Stimulated activated CD4-positive, alpha-beta T cell treated with anti-CD3 and anti-CD28 coated beads, TNF-alpha, amount 100 ng/mL, for 1 hour (primary cell): ENCODE data around the gene ITGA4.
A peak's percentile ranks its signal among the peaks of the same experiment; 100 is the strongest.

Source experiments
- DNase-seq, 3 donors: peaks; one replicate each; pipeline ENCODE4 v3.0.0-alpha.2; 2020; ENCODE audit warnings: low read depth in 3 of 3, low spot score in 1 of 3

ITGA4 gene

DNA sequence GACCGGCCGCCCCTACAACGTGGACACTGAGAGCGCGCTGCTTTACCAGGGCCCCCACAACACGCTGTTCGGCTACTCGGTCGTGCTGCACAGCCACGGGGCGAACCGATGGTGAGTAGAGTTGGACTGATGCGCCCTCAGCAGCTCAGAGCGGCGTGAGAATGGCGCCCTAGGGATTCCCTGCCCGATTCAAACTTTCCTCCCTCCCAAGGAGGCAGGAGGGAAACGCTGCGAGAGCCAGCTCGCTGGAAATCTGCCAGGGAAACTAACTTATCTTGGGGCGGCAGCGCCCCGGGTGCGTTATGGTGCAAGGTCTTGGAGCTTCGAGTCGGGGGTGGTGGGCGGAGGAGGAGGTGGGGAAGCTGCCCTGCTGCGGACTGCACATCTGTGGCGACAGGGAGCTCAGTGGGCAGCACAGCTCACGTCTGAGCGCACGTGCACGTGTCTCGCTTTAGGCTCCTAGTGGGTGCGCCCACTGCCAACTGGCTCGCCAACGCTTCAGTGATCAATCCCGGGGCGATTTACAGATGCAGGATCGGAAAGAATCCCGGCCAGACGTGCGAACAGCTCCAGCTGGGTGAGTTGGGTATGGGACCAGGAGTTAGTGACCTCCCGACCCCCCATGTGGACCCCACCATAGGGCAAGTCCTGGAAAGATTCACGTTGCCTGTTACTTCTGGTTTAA, 697 bp downstream of the ITGA4 start:
- peak in 2 of 3 donors; percentile 10 to 39 for DNase-seq

DNA sequence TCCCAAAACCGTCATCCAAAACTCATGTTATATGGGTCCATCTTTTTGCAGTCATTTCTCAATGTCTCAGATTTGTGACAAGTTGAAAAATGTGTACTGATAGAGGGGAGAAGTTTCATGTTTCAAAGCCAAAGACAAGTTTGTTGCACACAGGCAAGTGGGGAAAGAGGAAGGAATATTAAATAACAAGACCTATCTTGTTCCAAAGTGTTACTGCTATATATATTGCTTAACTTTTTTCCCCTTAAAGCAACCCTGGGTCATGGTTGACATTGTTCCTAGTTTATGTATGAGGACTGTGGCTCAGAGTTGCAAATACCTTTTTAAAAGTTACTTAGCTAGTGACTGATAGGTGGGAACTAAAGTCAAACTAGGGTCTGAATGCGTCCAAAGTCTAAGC, 1.7 kb downstream of the ITGA4 start:
- no peak for DNase-seq

DNA sequence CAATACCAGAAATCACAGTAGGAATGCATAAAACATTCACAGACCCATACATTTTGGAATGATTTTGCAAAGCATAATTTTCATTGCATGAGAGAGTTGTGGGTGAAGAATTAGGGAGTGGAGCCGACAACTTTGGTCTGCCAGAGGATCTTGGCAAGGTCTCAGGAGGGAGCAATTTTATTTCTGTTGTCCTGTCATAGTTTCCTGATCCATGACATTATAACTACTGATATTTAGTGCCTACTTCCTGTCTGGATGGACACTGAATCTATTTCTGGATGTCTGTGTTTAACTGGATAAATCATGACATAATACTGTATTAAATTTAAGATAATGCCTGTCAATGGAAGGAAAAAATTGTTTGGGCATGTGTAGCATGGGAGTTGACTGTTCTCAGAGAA, 2.4 kb downstream of the ITGA4 start:
- DNase-seq: no peak

DNA sequence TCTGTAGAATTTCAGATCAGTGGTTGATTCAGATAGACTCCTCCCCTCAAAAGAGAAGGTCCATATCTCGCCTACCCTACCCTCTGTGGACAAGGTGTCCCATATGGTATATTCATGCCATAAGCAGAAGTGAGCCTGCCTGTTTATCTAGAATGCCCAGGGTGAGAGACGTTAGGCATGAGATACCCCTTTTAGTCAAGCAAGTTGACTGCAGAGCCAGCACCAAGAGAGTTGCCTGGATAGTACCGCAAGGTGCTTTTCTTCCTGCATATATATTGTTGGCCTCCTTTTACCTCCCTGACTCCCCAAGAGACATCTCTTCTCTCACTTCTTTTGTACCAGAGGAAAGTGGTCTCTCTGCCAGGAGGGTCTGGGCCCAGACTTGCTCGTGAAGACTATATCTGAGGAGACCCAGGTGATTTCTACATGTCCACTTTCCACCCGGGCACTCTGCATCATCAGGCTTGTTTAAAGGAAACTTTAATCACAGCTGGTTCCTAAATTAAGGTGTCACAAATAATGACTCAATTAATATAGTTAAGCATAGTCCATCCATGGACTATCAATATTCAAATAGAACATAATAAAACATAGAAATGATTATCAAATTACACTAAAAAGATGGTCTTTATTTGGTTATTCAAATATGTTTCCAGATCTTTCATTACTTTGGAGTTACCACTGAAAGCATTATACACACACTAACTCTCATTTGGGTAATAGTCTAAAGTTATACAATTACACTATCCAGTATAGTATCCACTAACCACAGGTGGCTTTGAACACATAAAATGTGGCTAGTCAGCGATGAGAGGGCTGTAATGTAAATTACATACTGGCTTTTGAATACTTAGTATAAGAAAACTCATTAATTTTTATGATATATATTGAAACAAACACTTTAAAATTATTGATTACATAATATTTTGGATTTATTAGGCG, 4.1 kb downstream of the ITGA4 start:
- DNase-seq: no peak

DNA sequence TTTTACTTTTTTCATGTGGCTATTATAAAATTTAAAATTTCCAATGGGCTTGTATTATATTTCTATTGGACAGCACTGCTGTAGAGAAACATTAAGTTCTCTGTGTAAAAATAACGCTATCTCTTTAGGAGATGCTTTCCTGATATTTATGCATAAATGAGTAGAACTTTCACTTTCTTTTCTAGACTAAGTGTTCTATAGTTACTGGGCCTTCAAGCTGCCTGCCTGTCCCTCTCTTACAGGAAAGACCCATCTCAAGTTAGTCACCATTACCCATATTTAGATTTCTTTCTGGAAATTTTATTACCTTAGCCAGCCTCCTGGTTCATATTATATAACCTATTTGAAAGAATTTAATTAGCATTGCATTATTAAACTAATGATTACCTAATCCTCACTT, 4.8 kb downstream of the ITGA4 start:
- DNase-seq: no peak

DNA sequence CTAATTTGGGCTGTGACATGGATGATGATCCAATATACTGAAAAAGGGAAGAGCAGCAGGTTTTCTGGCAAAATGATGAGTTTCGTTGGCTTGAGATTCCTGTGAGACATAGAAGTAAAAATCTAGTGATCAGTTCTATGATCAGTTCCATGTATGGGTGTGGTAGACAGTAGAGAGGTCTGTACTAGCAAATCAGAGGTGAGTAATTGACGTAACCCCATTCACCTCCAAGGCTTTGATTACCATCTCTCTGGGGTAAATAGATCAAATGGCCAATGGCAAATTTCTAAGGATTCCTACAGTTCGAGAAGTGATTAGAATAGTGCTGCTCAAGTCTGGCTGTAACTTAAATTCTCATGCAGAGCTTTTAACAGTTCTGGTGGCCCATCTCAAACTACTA, 6.4 kb downstream of the ITGA4 start:
- no peak for DNase-seq

DNA sequence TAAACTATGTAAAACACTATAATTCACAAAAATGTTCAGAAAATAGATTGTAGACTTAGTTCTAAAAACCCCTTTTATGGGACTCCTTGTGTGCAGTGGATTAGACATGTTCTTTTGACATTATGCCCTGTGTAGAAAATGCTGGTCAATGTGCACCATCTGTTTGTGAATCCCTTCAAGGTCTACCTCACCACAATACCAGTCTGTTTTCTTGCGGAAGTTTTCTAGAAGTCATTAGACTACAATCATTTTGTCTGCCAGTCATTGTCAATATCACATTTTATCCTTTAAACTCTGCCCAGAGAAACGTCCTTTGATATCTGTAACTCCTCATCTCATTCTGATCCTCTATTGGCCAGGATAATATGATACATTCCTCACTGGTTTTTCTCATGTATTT, 7.8 kb downstream of the ITGA4 start:
- no peak for DNase-seq

DNA sequence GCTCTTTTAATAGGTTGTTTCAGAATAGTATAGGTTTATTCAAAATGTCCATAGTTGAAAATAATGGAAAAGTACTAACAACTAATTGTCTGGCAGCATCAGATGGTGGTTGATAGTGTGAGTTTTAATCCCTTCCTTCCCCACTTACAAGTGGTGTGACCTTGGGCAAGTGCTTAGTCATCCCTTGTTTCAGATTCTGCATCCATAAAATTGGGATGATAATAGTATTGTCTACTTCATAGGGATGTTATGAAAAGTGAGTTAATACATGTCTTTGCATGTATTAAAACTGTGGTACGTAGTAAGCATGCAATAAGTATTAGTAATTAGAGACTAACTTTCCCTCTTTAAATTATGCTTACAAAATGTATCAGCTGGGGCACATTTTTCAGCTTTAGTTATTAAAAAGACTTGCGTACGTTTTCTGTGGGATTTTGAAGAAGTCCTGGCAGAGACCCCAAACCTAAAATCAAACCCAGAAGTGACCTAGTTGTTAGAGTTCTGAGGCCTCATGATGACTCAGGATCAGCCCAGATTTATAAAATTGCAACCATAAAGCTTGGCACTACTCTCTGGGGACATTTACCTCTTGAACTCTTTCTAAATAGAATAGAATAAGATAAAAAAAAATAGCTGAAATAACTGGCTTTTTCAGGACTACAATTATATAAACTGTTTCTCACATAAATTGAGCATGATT, 8.6 kb downstream of the ITGA4 start:
- DNase-seq: no peak

DNA sequence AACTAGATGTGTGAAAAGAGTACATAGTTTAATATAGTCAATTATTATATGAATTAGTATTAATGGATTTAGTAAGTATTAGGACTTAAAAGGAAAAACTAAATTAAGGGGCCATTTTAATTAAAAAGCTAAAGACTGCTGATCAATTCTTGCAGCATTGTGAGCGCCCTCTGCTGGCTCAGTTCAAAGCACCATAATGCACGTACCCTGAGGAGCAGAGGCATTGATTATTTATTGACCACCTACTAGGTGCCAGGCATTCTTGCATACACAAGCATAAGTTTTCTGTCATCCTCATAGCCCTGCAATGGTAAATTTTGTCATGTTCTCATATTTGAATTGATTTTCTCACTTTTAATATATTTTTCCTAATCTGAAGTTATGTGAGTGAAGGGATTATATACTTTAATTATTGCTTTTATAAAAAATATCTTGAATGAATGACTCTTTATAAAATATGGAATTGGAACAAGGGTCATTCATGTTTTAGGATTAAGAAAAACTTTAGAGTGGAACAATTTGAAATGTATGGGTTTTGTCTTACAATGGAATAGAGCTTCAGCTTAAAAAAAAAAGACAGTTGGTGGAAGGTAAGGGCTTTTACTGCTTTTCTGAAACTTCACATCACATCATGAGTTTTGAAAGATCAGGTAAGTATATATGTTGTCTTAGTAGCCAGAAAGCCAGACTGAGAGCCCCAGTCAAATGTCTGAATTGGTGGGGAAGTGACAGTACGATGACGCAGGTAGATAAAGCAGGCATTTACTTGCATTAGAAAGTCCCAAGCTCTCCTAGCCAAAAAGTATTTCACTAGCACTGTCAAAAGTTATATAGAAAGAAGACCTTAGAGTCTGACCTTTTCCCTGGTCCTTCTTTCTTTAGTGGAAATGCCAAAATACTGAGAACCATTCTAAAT, 9.7 kb downstream of the ITGA4 start:
- DNase-seq: peak; percentile 35 to 60 (median 46)

DNA sequence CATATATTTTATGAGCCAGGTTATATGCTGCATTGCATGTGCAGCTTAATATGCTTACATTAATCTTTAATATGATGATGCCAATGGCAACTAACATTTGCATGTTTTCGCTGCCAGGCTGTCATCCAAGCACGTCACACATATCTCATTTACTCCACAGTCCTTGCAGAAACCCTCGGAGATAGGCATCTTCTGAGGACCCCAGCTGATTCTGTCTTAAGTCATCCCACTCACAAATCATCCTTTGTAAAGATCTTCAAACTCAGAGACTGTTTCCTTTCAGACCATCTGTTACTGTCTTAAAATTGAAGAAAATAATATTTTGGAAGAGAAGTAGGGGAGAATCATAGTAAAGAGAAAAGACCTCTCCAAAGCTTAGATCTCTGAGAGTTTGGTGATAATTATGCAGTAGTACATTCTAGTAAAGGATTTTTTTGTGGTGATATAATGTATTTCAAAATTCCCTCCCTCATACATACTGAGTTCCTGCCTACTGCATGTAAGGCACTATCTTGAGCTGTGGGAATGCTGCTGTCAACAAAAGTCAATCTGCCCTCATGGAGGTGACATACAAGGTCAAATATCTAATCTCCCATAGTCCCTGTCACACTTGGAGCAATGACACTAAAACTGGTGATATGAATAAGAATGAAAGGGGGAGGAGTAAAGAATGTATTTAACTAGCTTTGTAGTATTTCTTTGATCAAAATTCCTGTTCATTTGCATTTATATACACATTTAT, 11.0 kb downstream of the ITGA4 start:
- no peak for DNase-seq

DNA sequence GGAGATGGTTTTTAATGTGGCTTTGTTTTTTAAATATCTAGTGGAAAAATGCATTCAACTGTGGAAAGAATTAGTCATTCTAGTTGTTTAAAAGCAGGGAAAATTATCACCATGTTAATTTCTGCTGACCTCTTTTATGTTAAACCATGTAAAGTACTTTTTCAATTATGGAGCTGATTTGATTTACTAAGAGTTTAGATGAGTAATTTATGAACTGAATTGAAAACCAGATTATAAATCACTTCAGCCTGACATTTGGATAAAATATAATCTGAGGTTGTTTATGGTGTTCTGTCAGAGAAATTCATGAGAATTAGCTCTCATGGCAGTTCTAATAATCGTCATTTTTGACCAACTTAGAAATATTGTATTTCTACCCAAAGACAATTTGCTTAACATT, 11.6 kb downstream of the ITGA4 start:
- DNase-seq: no peak

DNA sequence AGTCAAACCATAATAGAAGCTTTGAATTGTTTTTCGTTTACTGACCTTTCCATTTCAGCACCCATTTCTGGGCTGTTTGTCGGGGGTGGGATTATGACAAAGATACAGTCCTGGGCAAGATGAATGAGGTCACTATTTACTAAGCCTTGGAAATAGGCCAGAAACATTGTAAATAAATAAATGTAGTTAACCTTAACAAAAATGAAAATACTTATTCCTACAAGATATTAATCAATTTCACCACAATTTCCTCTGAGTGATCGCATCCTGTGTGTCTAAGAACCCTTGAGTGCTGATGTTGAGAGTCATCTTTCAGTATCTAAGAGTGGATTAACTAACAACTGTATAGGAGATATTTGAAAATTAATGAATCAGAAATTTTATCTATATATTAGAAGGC, 14.0 kb downstream of the ITGA4 start:
- DNase-seq: no peak

DNA sequence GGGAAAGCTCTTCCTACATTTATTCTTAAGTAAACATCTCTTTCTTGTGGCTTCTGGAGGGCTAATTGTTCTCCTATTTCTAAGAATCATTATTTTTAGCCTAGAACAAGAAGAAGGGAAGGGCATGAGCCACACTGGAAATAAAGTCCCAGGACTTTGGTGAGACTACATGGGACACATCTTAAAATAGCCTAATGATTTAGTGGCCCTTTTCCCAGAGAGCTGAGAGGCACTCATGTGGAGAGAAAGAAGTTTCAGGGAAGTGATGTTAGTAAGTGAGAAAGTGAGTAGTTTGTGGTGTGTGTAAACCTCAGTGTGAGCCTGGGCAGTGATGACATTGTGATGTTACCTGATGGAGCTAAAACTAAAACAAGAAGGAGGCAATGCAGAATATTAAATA, 14.6 kb downstream of the ITGA4 start:
- DNase-seq: no peak

DNA sequence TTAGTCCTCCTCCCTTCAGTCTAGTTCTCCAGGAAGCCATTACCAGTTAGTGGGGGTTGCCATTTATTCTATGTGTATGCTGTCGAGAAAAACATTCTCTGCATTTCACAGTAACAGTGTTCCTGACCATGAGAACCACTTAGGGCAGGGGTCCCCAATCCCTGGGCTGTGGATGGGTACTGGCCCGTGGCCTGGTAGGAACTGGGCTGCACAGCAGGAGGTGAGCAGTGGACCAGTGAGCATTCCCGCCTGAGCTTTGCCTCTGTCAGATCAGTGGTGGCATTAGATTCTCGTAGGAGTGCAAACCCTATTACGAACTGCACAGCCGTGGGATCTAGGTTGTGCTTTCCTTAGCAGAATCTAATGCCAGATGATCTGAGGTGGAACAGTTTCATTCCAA, 15.8 kb downstream of the ITGA4 start:
- DNase-seq: no peak

DNA sequence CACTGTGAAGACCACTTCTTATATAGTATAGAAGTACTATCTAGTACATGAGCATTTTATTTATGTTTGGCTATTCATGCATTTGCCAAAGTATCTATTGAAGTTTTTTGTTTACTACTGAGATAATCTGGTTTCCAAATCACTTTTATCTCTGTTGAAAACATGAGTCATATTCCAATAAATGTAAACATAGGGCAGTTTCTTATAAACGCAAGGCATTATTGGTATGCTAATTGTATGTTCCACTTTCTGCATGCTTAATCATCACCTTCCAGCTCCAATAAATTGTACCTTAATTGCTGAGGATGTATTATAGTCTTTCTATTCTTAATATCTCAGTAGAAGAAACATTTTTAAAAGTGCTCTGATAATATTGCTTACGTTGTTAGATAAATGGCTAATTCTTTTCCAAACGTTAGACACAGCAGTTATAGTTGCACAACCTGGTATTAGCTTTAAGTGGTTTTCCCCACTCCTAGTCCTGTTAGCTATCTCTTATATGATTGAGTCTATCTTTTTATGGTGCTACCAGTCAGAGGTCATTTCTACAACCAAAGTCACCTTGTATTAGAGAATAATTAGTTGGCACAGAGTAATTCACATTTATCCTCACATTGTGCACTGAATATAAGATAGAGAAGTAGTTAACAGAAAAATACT, 17.2 kb downstream of the ITGA4 start:
- DNase-seq: no peak

DNA sequence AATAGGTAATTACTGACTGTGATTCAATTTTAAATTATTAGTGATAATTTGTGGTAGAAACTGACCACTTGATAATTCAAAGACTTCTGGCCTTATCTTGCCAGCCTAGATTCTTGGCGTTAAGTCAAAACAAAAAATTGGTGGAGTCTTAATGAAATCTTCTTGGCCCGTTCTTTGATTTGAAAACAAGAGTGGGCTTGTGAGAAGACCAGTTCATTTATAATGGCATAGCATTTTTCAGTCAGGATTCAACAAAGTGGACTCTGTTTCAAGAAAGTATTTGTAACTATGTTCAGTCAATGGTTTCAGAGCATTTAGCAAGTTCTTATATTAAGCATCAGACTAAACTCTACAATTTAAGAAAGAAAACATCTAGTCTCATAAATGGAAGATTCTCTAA, 26.0 kb downstream of the ITGA4 start:
- no peak for DNase-seq

DNA sequence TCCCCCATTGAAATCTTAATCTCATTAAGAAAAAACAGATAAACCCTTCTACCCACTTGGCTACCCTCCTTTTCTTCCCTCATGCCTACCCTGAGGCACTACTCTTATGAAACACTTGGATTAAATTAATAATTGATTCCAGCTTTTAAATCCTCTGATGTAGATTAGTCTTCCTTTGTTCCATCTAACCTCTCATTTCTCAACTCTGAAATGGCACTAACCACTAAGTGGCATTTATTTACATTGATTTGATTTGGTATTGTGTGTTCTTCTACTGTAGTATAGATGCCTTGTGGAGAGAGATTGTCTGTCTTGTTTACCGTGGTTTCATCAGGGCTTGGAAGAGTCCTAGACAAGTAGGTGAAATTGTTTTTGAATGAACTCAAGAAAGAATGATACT, 26.7 kb downstream of the ITGA4 start:
- no peak for DNase-seq

DNA sequence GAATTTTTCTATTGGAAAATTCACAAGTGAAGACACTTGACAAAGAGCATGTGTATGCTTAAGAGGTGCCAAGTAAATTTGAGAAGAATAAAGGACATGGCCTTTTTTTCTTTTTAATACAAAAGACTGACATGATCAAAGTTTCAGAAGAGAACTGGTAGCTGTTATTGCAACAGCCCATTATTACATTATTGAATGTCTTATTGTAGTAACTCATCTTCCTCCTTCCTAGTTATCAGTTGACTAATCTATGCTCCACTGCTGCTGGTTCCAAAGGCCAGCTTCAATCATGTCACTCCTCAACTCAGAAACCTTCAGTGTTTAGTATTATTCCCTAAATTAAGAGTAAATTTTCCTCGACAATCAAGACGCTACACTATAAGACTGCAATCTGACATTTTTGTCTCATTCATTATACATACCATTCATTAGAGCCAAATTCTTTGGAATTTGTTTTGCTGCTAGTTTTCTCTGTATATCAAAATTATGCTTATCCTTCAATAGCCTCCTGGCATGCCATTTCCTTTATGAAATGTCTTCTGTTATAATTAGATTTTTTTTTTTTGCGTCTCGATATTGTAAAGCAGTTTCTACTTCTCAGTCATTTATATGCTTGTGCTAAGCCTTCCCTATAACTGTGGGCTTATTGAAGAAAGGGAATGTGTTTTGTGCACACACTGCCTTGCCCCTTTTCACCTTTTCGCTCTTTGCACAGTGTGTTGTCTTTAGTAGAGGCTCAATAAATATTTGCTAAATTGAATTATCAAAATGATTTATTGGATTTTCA, 27.9 kb downstream of the ITGA4 start:
- no peak for DNase-seq

DNA sequence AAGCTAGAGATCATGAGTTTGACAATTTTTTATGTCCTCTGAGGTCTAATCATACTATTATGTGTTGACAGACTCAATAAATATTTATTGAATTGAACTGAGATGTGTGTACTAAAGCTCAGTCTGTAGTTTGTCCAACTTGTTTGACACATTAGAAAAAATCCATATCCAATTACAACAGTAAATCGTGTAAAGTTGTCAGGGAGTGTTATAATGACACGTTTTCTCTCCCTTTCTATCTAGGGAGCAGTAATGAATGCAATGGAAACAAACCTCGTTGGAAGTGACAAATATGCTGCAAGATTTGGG, 28.4 kb downstream of the ITGA4 start:
- DNase-seq: no peak
